ENCODE measurements around the gene ADGRD1. TPM values are rescaled to one million over a fixed set of nuclear protein-coding genes. Genes with fewer than 3 reads are reported as not detected.
"Not testable (repeated sequence)": the region's sequence is repeated elsewhere in the genome, so short reads cannot be mapped to it uniquely, and the experiment has no call there.

ADGRD1 gene
- total RNA-seq (10 to 100 TPM in 3 of 4 donors, 1 to 10 TPM in 1; 7.2 to 22.5 (median 14.2) TPM), polyA plus RNA-seq (1 to 10 TPM in 2 of 3 donors, under 1 TPM in 1; 0.46 to 3.8 (median 3.0) TPM)

GRCh38 chr12:130953771-130954543 is at the start of gene ADGRD1:
TSS of gene ADGRD1 (plus strand) at chr12:130953907. CDS start at chr12:130954466, 559 bp downstream.
- Histone ChIP-seq H3K36me3 (no peaks in the 10 kb centered on the region), H3K27me3 (no peaks in the 10 kb centered on the region), H3K4me1 (peaks cover 0 to 42% (median 32%) of the 10 kb centered on the region in 4 donors), H3K27ac (peak within 1 kb of the TSS; percentile 66 to 80 (median 70)), H3K9me3 (no peaks in the 10 kb centered on the region), H3K4me3 (peak within 1 kb of the TSS; percentile 32 to 53 (median 44))
- WGBS, 2 donors, result 7 to 12% methylated on average over 24 of the region's 24 CpGs
- peak; percentile 28 to 44 for TF ChIP-seq POLR2A (IDR thresholded peaks at IDR 0.05)
- TF ChIP-seq EP300 (IDR thresholded peaks at IDR 0.05), result no peak
- peak; percentile 81 to 90 (median 86) for TF ChIP-seq POLR2AphosphoS5 (IDR thresholded peaks at IDR 0.05)
- TF ChIP-seq CTCF (IDR thresholded peaks at IDR 0.05), result no peak
- intact Hi-C loops (cut with DNase I), result loop anchor here (5.0 kb wide), 1 partner anchor 82 kb away; the partner anchor contains the start of gene RAN
- DNase-seq, result peak; percentile 93

GRCh38 chr12:130904064-130904463 is 49.6 kb upstream of the ADGRD1 start:
- TF ChIP-seq POLR2AphosphoS5 (IDR thresholded peaks at IDR 0.05) (no peak), EP300 (IDR thresholded peaks at IDR 0.05) (no peak), CTCF (IDR thresholded peaks at IDR 0.05) (no peak), POLR2A (IDR thresholded peaks at IDR 0.05) (no peak)
- no peak for DNase-seq
- Histone ChIP-seq H3K4me3 (no peak overlapping the region), H3K4me1 (no peaks in the 10 kb centered on the region), H3K9me3 (no peaks in the 10 kb centered on the region), H3K27me3 (no peaks in the 10 kb centered on the region), H3K27ac (no peak overlapping the region), H3K36me3 (no peaks in the 10 kb centered on the region)
- 82 to 93% methylated on average over 2 of the region's 2 CpGs for WGBS, 2 donors
- intact Hi-C loops (cut with DNase I), result no loop called here

GRCh38 chr12:130904936-130905455 is 48.7 kb upstream of the ADGRD1 start:
- H3K4me1 ChIP-seq; H3K9me3 ChIP-seq; H3K4me3 ChIP-seq; DNase-seq; H3K36me3 ChIP-seq; intact Hi-C loops (cut with DNase I); H3K27ac ChIP-seq; H3K27me3 ChIP-seq: not testable (repeated sequence)
- 89 to 92% methylated on average over 31 of the region's 31 CpGs for WGBS, 2 donors

DNA sequence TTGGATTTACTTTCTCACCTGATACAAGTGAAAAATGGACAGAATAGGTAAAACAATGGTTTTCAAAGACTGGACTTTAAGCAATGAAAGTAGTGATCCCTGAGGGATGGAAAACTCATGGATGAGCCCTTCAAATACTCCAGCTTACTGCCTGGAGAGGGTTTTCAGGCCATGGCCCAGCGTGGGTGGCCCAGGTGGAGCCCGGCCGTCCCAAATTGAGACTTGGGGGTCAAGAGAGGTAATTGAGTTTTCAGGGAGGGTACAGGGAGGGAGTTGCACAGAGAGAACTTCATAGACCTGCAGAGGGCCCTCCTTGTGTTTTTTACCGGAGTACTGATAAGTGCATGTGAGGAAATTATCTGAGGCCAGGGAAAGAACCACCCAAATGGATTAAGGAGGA is 44.6 kb upstream of the ADGRD1 start:
- no peak for TF ChIP-seq EP300 (IDR thresholded peaks at IDR 0.05)
- TF ChIP-seq POLR2A (IDR thresholded peaks at IDR 0.05), result no peak
- no peak for TF ChIP-seq POLR2AphosphoS5 (IDR thresholded peaks at IDR 0.05)
- no peak for TF ChIP-seq CTCF (IDR thresholded peaks at IDR 0.05)
- no peaks in the 10 kb centered on the region for H3K9me3 ChIP-seq
- H3K27me3 ChIP-seq, result peaks cover 0 to 4% (median 0%) of the 10 kb centered on the region in 3 donors
- no peak for DNase-seq
- no peak overlapping the region for H3K27ac ChIP-seq
- no peaks in the 10 kb centered on the region for H3K4me1 ChIP-seq
- intact Hi-C loops (cut with DNase I), result no loop called here
- WGBS, 2 donors, result 86 to 88% methylated on average over 4 of the region's 4 CpGs
- H3K4me3 ChIP-seq, result no peak overlapping the region
- no peaks in the 10 kb centered on the region for H3K36me3 ChIP-seq

DNA sequence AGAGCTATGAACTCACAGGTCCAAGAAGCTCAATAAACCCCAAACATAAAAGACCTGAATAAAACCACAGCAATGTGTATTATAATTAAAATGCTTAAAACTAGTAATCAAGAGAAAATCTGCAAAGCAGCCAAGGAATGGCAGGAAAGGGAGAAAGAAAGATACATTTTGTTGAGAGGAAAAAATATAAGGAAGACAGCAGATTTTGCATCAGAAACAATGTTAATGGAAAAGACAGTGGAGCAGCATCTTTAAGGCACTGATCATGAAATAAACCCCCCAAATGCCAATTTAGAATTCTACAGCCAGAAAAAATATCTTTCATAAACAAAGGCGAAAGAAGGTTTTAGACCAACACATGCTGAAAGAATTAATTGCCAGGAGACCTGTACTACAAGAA is 42.5 kb upstream of the ADGRD1 start:
- H3K27me3 ChIP-seq, result peaks cover 0 to 9% (median 0%) of the 10 kb centered on the region in 3 donors
- no peak for DNase-seq
- H3K4me3 ChIP-seq, result no peak overlapping the region
- no peak overlapping the region for H3K27ac ChIP-seq
- no peak for TF ChIP-seq POLR2AphosphoS5 (IDR thresholded peaks at IDR 0.05)
- TF ChIP-seq CTCF (IDR thresholded peaks at IDR 0.05), result no peak
- no peak for TF ChIP-seq POLR2A (IDR thresholded peaks at IDR 0.05)
- TF ChIP-seq EP300 (IDR thresholded peaks at IDR 0.05), result no peak
- intact Hi-C loops (cut with DNase I), result loop anchor here (10.0 kb wide), 2 partner anchors 194 to 794 kb away; no protein-coding TSS in a partner anchor
- H3K4me1 ChIP-seq, result peaks cover 0 to 4% (median 1%) of the 10 kb centered on the region in 4 donors
- no peaks in the 10 kb centered on the region for H3K9me3 ChIP-seq
- H3K36me3 ChIP-seq, result no peaks in the 10 kb centered on the region
- 48 to 54% methylated on average over 1 of the region's 1 CpG for WGBS, 2 donors
